ENCODE results near the gene PGD.

PGD gene

DNA sequence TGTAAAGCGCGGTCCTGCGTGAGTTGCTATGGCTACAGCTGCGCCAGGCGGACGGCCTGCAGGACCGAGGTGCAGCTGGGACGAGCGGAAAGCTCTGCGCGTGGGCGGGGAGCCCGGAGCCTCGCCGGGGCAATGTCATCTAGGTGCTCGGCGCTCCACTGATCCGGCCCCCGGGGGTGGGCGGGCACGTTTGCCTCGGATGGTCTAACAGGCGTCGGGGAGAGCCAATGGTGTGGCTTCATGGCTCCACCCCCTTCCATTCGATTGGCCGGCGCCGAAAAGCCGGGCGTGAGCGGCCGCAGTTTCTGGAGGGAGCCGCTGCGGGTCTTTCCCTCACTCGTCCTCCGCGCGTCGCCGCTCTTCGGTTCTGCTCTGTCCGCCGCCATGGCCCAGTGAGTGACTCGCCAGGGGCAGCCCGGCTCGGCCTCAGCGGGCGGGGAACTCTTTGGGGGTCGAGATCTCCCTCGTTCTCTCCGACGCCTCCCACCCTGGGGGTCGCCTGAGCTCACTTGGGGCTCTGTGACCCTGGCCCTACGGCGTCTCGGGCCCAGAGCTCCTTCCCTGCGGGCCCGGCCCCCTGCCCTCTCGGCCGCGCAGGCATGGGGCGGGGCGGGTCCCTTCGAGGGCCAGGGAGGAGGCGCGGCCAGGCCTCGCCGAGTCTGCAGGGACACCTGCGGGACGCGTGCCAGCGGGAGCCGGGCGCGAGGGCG lies at the start of gene PGD:
Gene PGD (plus strand): TSS at position 331 of the 710 bp plus-strand sequence. CDS start 54 bp downstream, at position 385.
- DNase-seq: peak; percentile 96

DNA sequence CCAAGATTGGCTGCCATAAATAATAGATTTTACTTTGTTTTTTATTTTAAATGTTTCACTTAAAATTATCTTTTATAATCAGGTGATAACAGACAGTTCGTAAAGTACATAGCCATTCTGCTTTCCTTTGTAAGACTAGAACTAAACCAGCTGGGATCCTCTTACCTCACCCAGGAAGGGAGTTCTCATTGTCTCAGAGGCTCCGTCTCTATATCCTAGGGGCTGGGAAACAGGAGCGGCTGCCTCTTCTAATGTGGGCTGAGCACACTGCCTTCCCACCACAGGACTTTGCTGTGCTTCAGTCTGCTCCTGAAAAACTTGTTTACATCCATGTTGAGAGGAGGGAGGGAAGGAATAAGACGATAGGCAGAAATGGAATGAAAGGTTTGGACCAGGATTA lies 45.6 kb upstream of the PGD start:
- no peak for DNase-seq

DNA sequence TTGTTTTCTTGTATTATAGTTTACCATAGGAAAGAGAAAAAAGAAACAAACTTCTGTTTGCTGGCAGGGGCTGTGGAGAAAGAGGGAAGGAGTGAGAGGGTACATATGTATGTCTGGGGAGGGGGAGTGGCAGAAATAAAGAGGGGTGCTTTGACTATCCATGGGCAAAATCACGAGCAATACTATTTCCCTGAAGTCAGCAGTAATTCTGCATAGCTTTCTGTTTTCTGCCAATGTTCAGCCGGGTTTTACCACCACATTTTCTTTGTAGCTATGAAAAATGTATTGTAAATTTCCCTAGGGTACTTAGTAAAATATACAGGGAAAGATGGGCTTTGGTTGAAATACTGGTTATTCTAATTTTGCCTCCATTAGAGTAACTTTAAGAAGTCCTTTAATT lies 45.2 kb upstream of the PGD start:
- no peak for DNase-seq

- DNase-seq: no peak
Measured at GRCh38 chr1:10360045-10360444, 38.8 kb upstream of the PGD start.

DNA sequence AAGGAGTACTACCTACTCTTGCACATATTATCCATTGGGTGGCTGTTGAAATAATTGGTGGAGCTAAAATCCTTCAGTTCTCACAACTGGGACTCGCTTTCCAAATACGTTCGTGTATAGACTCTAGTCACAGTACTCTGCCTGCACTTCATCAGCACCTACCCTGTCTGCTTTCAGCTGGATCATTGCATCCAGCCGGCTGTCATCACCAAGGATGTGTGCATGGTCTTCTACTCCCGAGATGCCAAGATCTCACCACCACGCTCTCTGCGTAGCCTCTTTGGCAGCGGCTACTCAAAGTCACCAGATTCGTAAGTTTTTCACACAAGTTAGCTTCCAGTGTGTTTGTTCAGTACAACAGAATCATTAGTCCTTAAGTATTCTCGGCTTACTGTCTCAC lies 37.3 kb upstream of the PGD start:
- no peak for DNase-seq

DNA sequence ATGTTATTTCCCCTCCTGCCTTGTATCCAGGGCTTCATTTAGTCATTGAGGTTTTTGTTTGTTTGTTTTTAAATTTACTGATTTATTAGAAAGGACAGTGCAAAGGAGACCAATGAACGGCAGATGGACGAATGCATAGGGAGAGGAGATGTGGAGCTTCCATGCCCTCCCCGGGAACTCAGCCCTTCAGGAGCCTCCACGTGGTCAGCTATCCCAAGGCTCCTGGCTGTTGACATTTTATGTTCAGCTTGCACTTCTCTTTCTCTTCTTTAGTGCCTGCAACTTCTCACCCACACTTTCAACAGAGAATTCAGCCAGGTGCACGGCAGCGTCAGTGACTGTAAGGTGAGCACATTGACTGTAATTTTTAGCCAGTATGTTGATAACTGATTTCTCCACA lies 30.7 kb upstream of the PGD start:
- no peak for DNase-seq

DNA sequence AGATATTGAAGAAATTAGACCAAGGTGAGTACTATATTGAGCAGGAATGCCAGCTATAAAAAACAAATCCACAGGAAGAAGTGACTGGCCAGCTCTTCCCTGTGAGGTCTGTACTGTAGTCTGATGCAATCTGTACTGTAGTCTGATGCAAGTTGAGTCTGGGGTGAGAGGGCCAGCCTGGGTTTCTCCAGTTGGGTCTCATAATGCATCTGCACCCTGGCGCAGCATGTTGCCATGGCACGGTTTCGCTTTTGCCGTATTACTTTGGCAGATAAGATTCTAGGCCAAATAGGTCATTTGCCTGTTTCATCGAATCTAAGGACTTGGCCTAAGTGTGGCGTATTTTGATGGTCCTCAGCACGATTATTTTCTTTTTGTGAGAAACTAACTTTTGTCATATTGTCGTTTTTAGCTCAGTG lies 24.4 kb upstream of the PGD start:
- DNase-seq: no peak

GRCh38 chr1:10377365-10378029 lies 21.4 kb upstream of the PGD start:
- peak; percentile 28 for DNase-seq

GRCh38 chr1:10378081-10378841 lies 20.6 kb upstream of the PGD start:
- no peak for DNase-seq

DNA sequence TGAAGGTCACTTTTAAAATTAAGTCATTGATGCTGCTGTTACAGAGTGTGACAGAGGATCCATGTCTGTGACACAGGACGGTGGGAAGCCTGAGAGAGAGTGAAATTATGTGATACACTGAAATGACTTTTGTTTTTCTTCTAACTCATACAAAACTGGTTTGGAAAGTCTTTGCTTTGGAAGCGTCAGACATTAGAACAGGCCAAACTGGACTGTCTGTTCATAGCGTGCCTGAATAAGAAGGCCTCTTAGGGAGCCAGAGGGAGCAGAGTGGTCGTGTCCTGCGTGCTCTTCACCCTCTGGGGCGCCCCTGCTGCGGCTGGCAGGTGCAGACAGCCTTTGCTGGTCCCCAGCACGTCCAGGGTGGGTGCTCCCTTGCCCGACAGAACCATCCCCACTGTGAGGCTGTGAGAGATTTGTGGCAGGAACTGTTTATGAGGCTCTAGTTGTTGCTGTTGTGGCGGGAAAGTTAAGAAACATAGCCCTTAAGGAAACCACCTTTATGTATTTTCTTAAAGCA lies 19.7 kb upstream of the PGD start:
- no peak for DNase-seq

GRCh38 chr1:10379676-10380075 lies 19.2 kb upstream of the PGD start:
- no peak for DNase-seq

- no peak for DNase-seq
Measured at GRCh38 chr1:10380594-10381275, 18.1 kb upstream of the PGD start.

DNA sequence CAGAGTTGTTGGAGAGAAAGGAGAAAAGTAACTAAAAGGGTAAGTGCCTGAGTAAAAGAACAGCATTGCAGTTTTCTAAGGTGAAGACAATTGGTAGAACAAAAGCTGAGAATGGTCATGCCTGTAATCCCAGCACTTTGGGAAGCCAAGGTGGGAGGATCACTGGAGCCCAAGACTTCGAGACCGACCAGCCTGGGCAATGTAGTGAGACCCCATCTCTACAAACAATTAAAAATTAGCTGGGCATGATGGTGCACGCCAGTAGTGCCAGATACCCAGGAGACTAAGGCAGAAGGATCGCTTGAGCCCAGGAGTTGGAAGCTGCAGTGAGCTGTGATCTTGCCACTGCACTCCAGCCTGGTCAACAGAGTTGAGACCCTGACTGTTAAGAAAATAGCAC lies 15.2 kb upstream of the PGD start:
- no peak for DNase-seq

- no peak for DNase-seq
Measured at GRCh38 chr1:10384219-10384618, 14.6 kb upstream of the PGD start.

DNA sequence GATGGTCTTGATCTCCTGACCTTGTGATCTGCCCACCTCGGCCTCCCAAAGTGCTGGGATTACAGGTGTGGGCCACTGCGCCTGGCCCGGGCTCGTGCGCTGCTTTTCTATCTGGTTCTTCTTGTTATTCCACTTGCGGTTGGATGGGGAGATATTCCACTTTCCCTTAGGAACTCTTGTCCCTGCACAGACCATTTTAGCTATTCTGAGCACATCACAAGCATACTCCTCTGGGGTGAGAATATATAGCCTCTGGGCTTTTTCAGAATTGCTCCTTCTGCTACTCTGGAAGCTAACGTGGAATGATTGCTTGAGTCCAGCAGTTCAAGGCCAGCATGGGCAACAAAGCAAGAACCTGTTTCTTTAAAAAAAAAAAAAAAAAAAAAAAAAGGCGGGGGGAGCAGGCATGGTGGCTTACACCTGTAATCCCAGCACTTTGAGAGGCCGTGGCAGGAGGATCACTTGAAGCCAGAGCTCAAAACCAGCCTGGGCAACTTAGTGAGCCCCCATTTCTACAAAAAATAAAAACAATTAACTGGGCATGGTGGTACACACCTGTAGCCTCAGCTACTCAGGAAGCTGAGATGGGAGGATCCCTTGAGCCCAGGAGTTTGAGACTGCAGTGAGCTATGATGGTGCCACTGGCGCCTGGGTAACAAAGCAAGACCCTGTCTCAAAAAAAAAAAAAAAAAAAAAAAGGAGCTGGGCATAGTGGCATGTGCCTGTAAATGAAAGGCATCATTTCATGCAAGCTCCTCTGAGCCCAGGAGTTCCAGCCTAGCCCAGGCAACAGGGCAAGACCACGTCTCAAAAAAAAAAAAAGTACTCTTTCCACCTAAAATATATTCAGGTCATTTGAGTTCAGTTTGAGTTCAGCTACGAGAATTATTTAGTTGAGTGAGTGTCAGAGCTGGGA lies 11.8 kb upstream of the PGD start:
- no peak for DNase-seq

DNA sequence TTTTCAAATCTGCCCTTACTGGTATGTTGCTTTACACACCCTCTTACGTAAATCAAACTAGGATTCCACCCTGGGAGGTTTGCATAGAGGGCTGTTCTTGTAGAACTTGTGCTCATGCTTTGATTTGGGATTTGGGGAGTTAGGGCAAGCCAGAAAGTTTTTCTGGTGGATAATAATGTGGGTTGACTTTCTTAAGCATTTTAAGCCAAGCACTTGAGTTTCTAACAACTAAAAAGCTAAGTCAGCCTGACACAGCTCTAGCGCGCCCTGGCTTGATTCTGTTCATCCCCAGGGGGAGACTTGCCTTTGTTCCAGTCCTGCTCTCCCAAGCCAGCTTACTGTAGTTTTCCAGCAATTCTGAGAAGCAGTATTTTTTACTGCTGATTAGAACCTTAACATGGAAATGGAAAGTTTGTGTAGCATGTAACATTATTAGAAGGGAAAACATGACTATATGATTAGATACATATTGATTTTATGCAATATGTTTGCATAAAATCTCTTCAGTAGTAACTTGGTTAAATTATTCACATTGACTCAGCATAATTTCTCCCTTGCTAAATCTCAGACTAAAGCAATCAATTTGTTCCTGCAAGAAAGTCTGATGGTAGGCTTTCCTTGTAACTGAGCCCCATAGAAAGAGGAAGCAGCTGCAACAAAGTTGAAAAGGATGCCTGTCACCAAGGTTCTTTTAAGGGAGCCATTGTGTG lies 11.0 kb upstream of the PGD start:
- no peak for DNase-seq

- DNase-seq: no peak
Measured at GRCh38 chr1:10388387-10388715, 10.5 kb upstream of the PGD start.

- DNase-seq: no peak
Measured at GRCh38 chr1:10389271-10389973, 9.4 kb upstream of the PGD start.

DNA sequence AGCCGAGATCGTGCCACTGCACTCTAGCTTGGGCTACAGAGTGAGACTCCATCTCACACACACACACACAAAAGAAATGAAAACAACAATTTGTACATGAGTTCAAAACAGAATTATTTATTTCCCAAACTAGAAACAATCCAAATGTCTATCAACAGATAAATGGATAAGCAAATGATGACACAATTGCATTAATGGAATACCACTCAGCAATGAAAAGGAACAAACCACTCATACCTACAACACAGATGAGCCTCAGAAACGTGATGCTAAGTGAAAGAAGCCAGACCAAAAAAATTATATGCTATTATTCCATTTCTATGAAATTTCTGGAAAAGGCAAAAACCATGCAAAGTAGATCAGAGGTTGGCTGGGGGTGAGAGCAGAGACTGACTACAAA lies 2.0 kb upstream of the PGD start:
- DNase-seq: no peak

- no peak for DNase-seq
Measured at GRCh38 chr1:10398278-10398733, 558 bp upstream of the PGD start.

- DNase-seq: no peak
Measured at GRCh38 chr1:10399444-10399941, 629 bp downstream of the PGD start.
